PC-9 (cell line): ENCODE data around the gene PEX11G. TPM values are rescaled to one million over a fixed set of nuclear protein-coding genes. Genes with fewer than 3 reads are reported as not detected.

Experiments
- BruUV-seq: library from RNA; stranded (reverse); fragments of 400-500 nt; replicated peaks from 2 replicates; lab custom pipeline; 2021; lab: Mats Ljungman, UMichigan
- CTCF ChIA-PET: fragments of 300-600 bp; sonication (Branson Sonifier 250); formaldehyde crosslinking; loops from one replicate; lab custom pipeline; 2022; ENCODE audit warnings: antibody characterized with exemption; lab: Charles Lee
- POLR2A ChIA-PET: fragments of 300-600 bp; sonication (Branson Sonifier 250); formaldehyde crosslinking; loops from one replicate; lab custom pipeline; 2022; ENCODE audit warnings: antibody characterized with exemption; ENCODE audit not compliant: unreplicated experiment; lab: Charles Lee
- DNase-seq, 2 experiments: peaks; one replicate each; pipeline versions ENCODE4 v3.0.0 to v3.0.0-alpha.2; 2015 to 2022; ENCODE audit warnings: mixed read lengths in 1 of 2
- H2AFZ ChIP-seq: fragments of 200-600 bp; sonication (generic); 2 replicates; pipeline ENCODE4 v1.8.1; 2017; ENCODE audit warnings: antibody characterized with exemption
- H3F3A ChIP-seq: fragments of 200-600 bp; sonication (generic); 2 replicates; pipeline ENCODE4 v1.8.1; 2017; ENCODE audit warnings: antibody characterized with exemption, mild to moderate bottlenecking, low read depth; ENCODE audit not compliant: insufficient read depth
- H3K27ac ChIP-seq: fragments of 200-600 bp; sonication (generic); 2 replicates; pipeline ENCODE4 v1.6.1; 2016; ENCODE audit warnings: mixed run types
- H3K27me3 ChIP-seq: fragments of 200-600 bp; sonication (generic); 2 replicates; pipeline ENCODE4 v1.6.1; 2016; ENCODE audit warnings: low read depth, mixed run types; ENCODE audit not compliant: insufficient read depth
- H3K36me3 ChIP-seq: fragments of 200-600 bp; sonication (generic); 2 replicates; pipeline ENCODE4 v1.6.1; 2016; ENCODE audit warnings: low read depth, mixed run types
- H3K4me1 ChIP-seq: fragments of 200-600 bp; sonication (generic); replicated peaks from 2 replicates; pipeline ENCODE4 v1.6.1; 2016; ENCODE audit warnings: mixed run types; ENCODE audit not compliant: insufficient read depth
- H3K4me2 ChIP-seq: fragments of 200-600 bp; sonication (generic); 2 replicates; pipeline ENCODE4 v1.6.1; 2017; ENCODE audit warnings: mixed run types
- H3K4me3 ChIP-seq: fragments of 200-600 bp; sonication (generic); 2 replicates; pipeline ENCODE4 v1.6.1; 2016; ENCODE audit warnings: mixed run types
- H3K79me2 ChIP-seq: fragments of 200-600 bp; sonication (generic); 2 replicates; pipeline ENCODE4 v1.6.1; 2017; ENCODE audit warnings: low read depth, mixed run types
- H3K9me2 ChIP-seq: fragments of 200-600 bp; sonication (generic); 2 replicates; pipeline ENCODE4 v1.8.1; 2017; ENCODE audit warnings: mild to moderate bottlenecking; ENCODE audit not compliant: insufficient read depth
- H3K9me3 ChIP-seq: fragments of 200-600 bp; sonication (generic); 2 replicates; pipeline ENCODE4 v1.8.1; 2016; ENCODE audit warnings: low read depth; ENCODE audit not compliant: insufficient read depth
- H4K20me1 ChIP-seq: fragments of 200-600 bp; sonication (generic); 2 replicates; pipeline ENCODE4 v1.8.1; 2017; ENCODE audit not compliant: insufficient read depth
- CTCF ChIP-seq: fragments of 200-600 bp; sonication (generic); conservative IDR thresholded peaks from 2 replicates; pipeline ENCODE4 v1.6.1; 2017; ENCODE audit warnings: mixed run types, antibody characterized with exemption, mild to moderate bottlenecking, moderate library complexity
- EZH2 ChIP-seq: fragments of 200-600 bp; sonication (generic); IDR thresholded peaks from 2 replicates; pipeline ENCODE4 v1.8.0; 2017; ENCODE audit warnings: antibody characterized with exemption, low read depth
- intact Hi-C: fragments of 100-400 bp; cut with micrococcal nuclease; formaldehyde crosslinking; loops from one replicate; pipeline ENCODE4 v1.10.0; 2022; ENCODE audit not compliant: unreplicated experiment
- total RNA-seq: library from RNA; stranded (reverse); gene quantifications from 2 replicates; pipeline ENCODE4 v1.2.3, GENCODE V29; 2021

Gene PEX11G
- total RNA-seq, 1 experiment from 2014 or later = 10.5 TPM

- Histone ChIP-seq H3K9me2 (no peaks in the 10 kb centered on the region), H4K20me1 (no peaks in the 10 kb centered on the region), H3K79me2 (no peaks in the 10 kb centered on the region), H3K4me3 (no peak overlapping the region), H3K4me2 (no peak overlapping the region), H3F3A (peaks cover 24% of the 10 kb centered on the region; the same call in 1 of the 2 replicates), H3K27ac (no peak overlapping the region), H2AFZ (no peak overlapping the region), H3K36me3 (peaks cover 2% of the 10 kb centered on the region; the same call in 1 of the 2 replicates), H3K4me1 (peaks cover 20% of the 10 kb centered on the region), H3K9me3 (no peaks in the 10 kb centered on the region), H3K27me3 (no peaks in the 10 kb centered on the region)
- DNase-seq = no peak
- ChIA-PET POLR2A (no interaction called here), CTCF (no interaction called here)
- intact Hi-C loops = no loop called here
- BruUV-seq = no TSS peak
- TF ChIP-seq EZH2 = no peak
- no peak for TF ChIP-seq CTCF
Measured at GRCh38 chr19:7476777-7477494, 11.9 kb downstream of the PEX11G start.

GRCh38 chr19:7476241-7476640 lies 12.6 kb downstream of the PEX11G start:
- CTCF ChIA-PET = no interaction called here
- BruUV-seq = no TSS peak

GRCh38 chr19:7475665-7476064 lies 13.2 kb downstream of the PEX11G start:
- BruUV-seq = no TSS peak
- H3K36me3 ChIP-seq = peaks cover 8% of the 10 kb centered on the region
- peaks cover 20% of the 10 kb centered on the region; the same call in 1 of the 2 replicates for H3F3A ChIP-seq
- no peak overlapping the region for H3K27ac ChIP-seq
- TF ChIP-seq EZH2 (no peak), CTCF (no peak)
- ChIA-PET POLR2A (interaction anchor here (0.6 kb wide), 1 partner anchor 324 kb away, joined by 5 read pairs; no protein-coding TSS in a partner anchor), CTCF (no interaction called here)
- H2AFZ ChIP-seq = no peak overlapping the region
- intact Hi-C loops = no loop called here
- H3K4me2 ChIP-seq = no peak overlapping the region
- no peaks in the 10 kb centered on the region for H3K9me2 ChIP-seq
- H4K20me1 ChIP-seq = no peaks in the 10 kb centered on the region
- no peaks in the 10 kb centered on the region for H3K27me3 ChIP-seq
- no peaks in the 10 kb centered on the region for H3K9me3 ChIP-seq
- H3K4me3 ChIP-seq = no peak overlapping the region
- no peak for DNase-seq
- peaks cover 15% of the 10 kb centered on the region for H3K4me1 ChIP-seq
- no peaks in the 10 kb centered on the region for H3K79me2 ChIP-seq

More at GRCh38 chr19:7476241-7476640, 12.6 kb downstream of the PEX11G start:
- intact Hi-C loops = no loop called here
- peaks cover 4% of the 10 kb centered on the region; the same call in 1 of the 2 replicates for H3K36me3 ChIP-seq
- POLR2A ChIA-PET = interaction anchor here (0.6 kb wide), 1 partner anchor 323 kb away, joined by 5 read pairs; no protein-coding TSS in a partner anchor
- no peak overlapping the region for H3K27ac ChIP-seq
- H3K79me2 ChIP-seq = no peaks in the 10 kb centered on the region
- peaks cover 20% of the 10 kb centered on the region for H3K4me1 ChIP-seq
- H3K27me3 ChIP-seq = no peaks in the 10 kb centered on the region
- no peaks in the 10 kb centered on the region for H3K9me2 ChIP-seq
- H4K20me1 ChIP-seq = no peaks in the 10 kb centered on the region
- no peak overlapping the region for H2AFZ ChIP-seq
- H3F3A ChIP-seq = peaks cover 26% of the 10 kb centered on the region; the same call in 1 of the 2 replicates
- no peak overlapping the region for H3K4me3 ChIP-seq
- H3K4me2 ChIP-seq = no peak overlapping the region
- no peak for TF ChIP-seq CTCF
- TF ChIP-seq EZH2 = no peak
- no peak for DNase-seq
- H3K9me3 ChIP-seq = no peaks in the 10 kb centered on the region
